ENCODE measurements around the gene MAPK9. TPM values are rescaled to one million over a fixed set of nuclear protein-coding genes. Genes with fewer than 3 reads are reported as not detected.

Gene MAPK9
- total RNA-seq, 4 donors from 2014 or later, result 18.3 to 27.0 (median 23.9) TPM

DNA sequence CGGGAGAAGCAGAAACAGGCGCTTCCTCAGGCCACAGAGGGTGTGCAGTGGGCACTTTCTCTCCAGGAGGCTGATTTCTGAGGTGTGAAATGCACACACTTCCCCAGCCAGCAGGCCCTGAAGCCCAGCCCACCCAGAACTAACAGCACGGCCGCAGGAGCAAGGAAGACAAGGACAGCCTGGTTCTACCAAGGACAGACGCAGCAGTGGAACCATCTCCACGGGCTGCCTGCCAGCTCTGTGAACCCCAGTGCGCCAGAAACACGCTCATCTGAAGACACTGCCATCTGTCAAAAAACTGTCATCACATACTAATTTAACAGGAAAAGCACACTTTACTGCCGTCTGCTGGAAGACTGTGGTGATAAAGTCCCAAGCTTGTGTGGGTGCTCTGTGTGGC lies 40.7 kb downstream of the MAPK9 start:
- Histone ChIP-seq H3K4me1 (no peaks in the 10 kb centered on the region), H3K4me3 (no peak overlapping the region), H3K27me3 (no peaks in the 10 kb centered on the region), H3K27ac (no peak overlapping the region), H3K36me3 (peaks cover 13 to 76% of the 10 kb centered on the region in 2 donors), H3K9me3 (peaks cover 5 to 51% (median 30%) of the 10 kb centered on the region in 3 donors)
- no peak for DNase-seq
- TF ChIP-seq POLR2A (IDR thresholded peaks at IDR 0.05), result no peak
- no peak for TF ChIP-seq CTCF (IDR thresholded peaks at IDR 0.05 in 4 of 5, conservative IDR thresholded peaks at IDR 0.05 in 1 of 5)
- no peak for ATAC-seq
- intact Hi-C loops (cut with DNase I; ENCODE audit: low total_unique reads), result no loop called here
- in situ Hi-C loops (cut with MboI; ENCODE audit: low sequenced_read_pairs in 4 of 4), result no loop called here

GRCh38 chr5:180250329-180250728 lies 41.6 kb downstream of the MAPK9 start:
- no peak for ATAC-seq
- Histone ChIP-seq H3K36me3 (peaks cover 13 to 77% of the 10 kb centered on the region in 2 donors), H3K27ac (no peak overlapping the region), H3K27me3 (no peaks in the 10 kb centered on the region), H3K9me3 (peaks cover 0 to 44% (median 30%) of the 10 kb centered on the region in 3 donors), H3K4me1 (no peaks in the 10 kb centered on the region), H3K4me3 (peak overlapping the region in 1 of 4 donors; percentile 25)
- intact Hi-C loops (cut with DNase I; ENCODE audit: low total_unique reads), result no loop called here
- in situ Hi-C loops (cut with MboI; ENCODE audit: low sequenced_read_pairs in 4 of 4), result no loop called here
- TF ChIP-seq POLR2A (IDR thresholded peaks at IDR 0.05), result no peak
- no peak for TF ChIP-seq CTCF (IDR thresholded peaks at IDR 0.05 in 4 of 5, conservative IDR thresholded peaks at IDR 0.05 in 1 of 5)
- no peak for DNase-seq

GRCh38 chr5:180241600-180241999 lies 50.3 kb downstream of the MAPK9 start:
- Histone ChIP-seq H3K4me3 (no peak overlapping the region), H3K27me3 (no peaks in the 10 kb centered on the region), H3K36me3 (peaks cover 11 to 97% of the 10 kb centered on the region in 2 donors), H3K27ac (no peak overlapping the region), H3K4me1 (no peaks in the 10 kb centered on the region), H3K9me3 (peaks cover 0 to 9% (median 4%) of the 10 kb centered on the region in 3 donors)
- TF ChIP-seq POLR2A (IDR thresholded peaks at IDR 0.05) (no peak), CTCF (IDR thresholded peaks at IDR 0.05 in 4 of 5, conservative IDR thresholded peaks at IDR 0.05 in 1 of 5) (no peak)
- intact Hi-C loops (cut with DNase I; ENCODE audit: low total_unique reads) (no loop called here), in situ Hi-C loops (cut with MboI; ENCODE audit: low sequenced_read_pairs in 4 of 4) (no loop called here)
- DNase-seq (no peak), ATAC-seq (no peak)

- H3K27ac ChIP-seq, result no peak overlapping the region
Measured at GRCh38 chr5:180238631-180239030, 53.3 kb downstream of the MAPK9 start.

More at GRCh38 chr5:180238631-180239030, 53.3 kb downstream of the MAPK9 start:
- intact Hi-C loops (cut with DNase I; ENCODE audit: low total_unique reads), result no loop called here
- no peak for ATAC-seq
- Histone ChIP-seq H3K4me3 (no peak overlapping the region), H3K9me3 (peaks cover 0 to 9% (median 8%) of the 10 kb centered on the region in 3 donors), H3K36me3 (peaks cover 15 to 99% of the 10 kb centered on the region in 2 donors), H3K4me1 (no peaks in the 10 kb centered on the region), H3K27me3 (no peaks in the 10 kb centered on the region)
- DNase-seq, result no peak
- in situ Hi-C loops (cut with MboI; ENCODE audit: low sequenced_read_pairs in 4 of 4), result no loop called here
- TF ChIP-seq POLR2A (IDR thresholded peaks at IDR 0.05), result no peak
- no peak for TF ChIP-seq CTCF (IDR thresholded peaks at IDR 0.05 in 4 of 5, conservative IDR thresholded peaks at IDR 0.05 in 1 of 5)

Measured in gastrocnemius medialis (tissue), 4 donors.